ENCODE results near the gene LRP1B. TPM values are rescaled to one million over a fixed set of nuclear protein-coding genes. Genes with fewer than 3 reads are reported as not detected.

The LRP1B gene
- total and polyA plus RNA-seq, 2 of the 8 experiments (the other 6 are each of a cell fraction or from before 2014, with no cell fraction given), result 0.03 TPM; not detected in 1

DNA sequence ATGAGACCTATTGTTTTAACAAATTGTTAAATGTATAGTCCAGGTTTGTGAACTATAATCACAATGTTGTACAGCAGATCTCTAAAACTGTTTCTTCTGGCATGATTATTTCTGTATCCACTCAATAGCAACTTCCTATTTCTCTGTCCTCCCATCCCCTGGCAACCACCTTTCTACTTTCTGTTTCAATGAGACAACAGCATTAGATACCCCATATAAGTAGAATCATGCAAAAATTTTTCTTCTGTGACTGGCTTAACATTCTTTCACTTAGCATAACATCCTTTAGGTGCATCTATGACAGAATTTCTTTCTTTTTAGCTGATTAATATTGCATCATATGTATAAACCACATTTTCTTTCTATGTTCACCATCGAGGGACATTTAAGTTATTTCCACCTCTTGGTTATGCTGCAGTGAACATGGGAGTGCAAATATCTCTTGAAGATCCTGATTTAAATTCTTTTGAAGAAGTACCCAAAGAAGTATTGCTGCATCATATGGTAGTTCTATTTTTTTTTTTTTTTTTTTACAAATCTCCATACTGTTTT is 713.5 kb downstream of the LRP1B start:
- 78% methylated on average over 1 of the region's 1 CpG; no CpG with 5 or more reads in 1 of the 2 experiments for WGBS, 2 experiments (ENCODE audit: extremely low coverage in 1 of 2, insufficient coverage in 1 of 2, insufficient read length in 1 of 2, insufficient replicate concordance in 2 of 2, low coverage in 1 of 2, low lambda C conversion rate in 2 of 2, missing lambda C conversion rate in 1 of 2)
- Histone ChIP-seq H2AFZ (ENCODE audit: low read length) (no peak overlapping the region), H3K36me3 (ENCODE audit: control insufficient read depth in 2 of 4, insufficient read depth in 4 of 4, low read length in 3 of 4) (no peaks in the 10 kb centered on the region), H3K14ac (ENCODE audit: insufficient read length) (no peak overlapping the region), H3K79me1 (ENCODE audit: low read depth, low read length) (no peaks in the 10 kb centered on the region), H3K27me3 (replicated peaks in 1 of 4; ENCODE audit: control insufficient read depth in 3 of 4, extremely low read depth in 1 of 4, insufficient read depth in 3 of 4, low read length in 3 of 4) (no peaks in the 10 kb centered on the region), H4K8ac (ENCODE audit: extremely low read depth, insufficient read depth, low read length) (no peak overlapping the region), H4K20me1 (replicated peaks in 1 of 2; ENCODE audit: control insufficient read depth in 1 of 2, insufficient read depth in 2 of 2, low read length in 2 of 2) (no peaks in the 10 kb centered on the region), H2AK5ac (ENCODE audit: low read depth, low read length) (no peak overlapping the region), H3K23ac (ENCODE audit: insufficient read length) (no peak overlapping the region), H3K23me2 (ENCODE audit: low read depth, low read length) (no peaks in the 10 kb centered on the region), H3K9me3 (ENCODE audit: insufficient read depth in 2 of 2, low read depth in 1 of 2, low read length in 1 of 2) (no peaks in the 10 kb centered on the region), H2BK5ac (ENCODE audit: low read depth, low read length) (no peak overlapping the region), H3K4me1 (replicated peaks in 1 of 4; ENCODE audit: control insufficient read depth in 3 of 4, insufficient read depth in 4 of 4, low read length in 3 of 4) (no peaks in the 10 kb centered on the region), H2BK12ac (ENCODE audit: low read depth, low read length) (no peak overlapping the region), H4K5ac (ENCODE audit: insufficient read length, low read depth, low read length) (no peak overlapping the region), H3K18ac (ENCODE audit: extremely low read depth, low read length) (no peak overlapping the region), H3K56ac (replicated peaks; ENCODE audit: insufficient read length, low read depth, low read length) (no peak overlapping the region), H2BK15ac (ENCODE audit: low read length) (no peak overlapping the region), H2BK20ac (ENCODE audit: low read length) (no peak overlapping the region), H3K9ac (replicated peaks in 1 of 4; ENCODE audit: extremely low read depth in 1 of 4, low read depth in 3 of 4, low read length in 3 of 4) (no peak overlapping the region), H4K91ac (replicated peaks; ENCODE audit: insufficient read length, low read length) (no peak overlapping the region), H3K79me2 (ENCODE audit: control insufficient read depth in 1 of 2, insufficient read depth in 2 of 2, low read length in 2 of 2) (no peaks in the 10 kb centered on the region), H3K4ac (replicated peaks; ENCODE audit: insufficient read length, low read depth, low read length) (no peak overlapping the region), H2BK120ac (replicated peaks; ENCODE audit: low read depth, low read length) (no peak overlapping the region), H3K27ac (ENCODE audit: low read depth, low read length) (no peak overlapping the region), H3K4me2 (ENCODE audit: insufficient read depth in 1 of 2, low read depth in 2 of 2, low read length in 2 of 2) (no peak overlapping the region), H3K4me3 (ENCODE audit: extremely low read depth in 1 of 4, insufficient read depth in 2 of 4, low read depth in 3 of 4, low read length in 4 of 4) (no peak overlapping the region)
- CTCF ChIA-PET (ENCODE audit: partially characterized antibody), result no interaction called here
- DNase-seq (ENCODE audit: low read depth in 1 of 2, low spot score in 2 of 2) (no peak), FAIRE-seq (no peak)
- POLR2A ChIA-PET (ENCODE audit: partially characterized antibody), result no interaction called here
- TF ChIP-seq TBP (IDR thresholded peaks at IDR 0.05; ENCODE audit: low read depth, low read length) (no peak), EP300 (IDR thresholded peaks at IDR 0.05; ENCODE audit: borderline replicate concordance in 1 of 2, low read depth in 2 of 2, low read length in 2 of 2) (no peak), TEAD4 (IDR thresholded peaks at IDR 0.05; ENCODE audit: low read depth, low read length) (no peak), CHD1 (IDR thresholded peaks at IDR 0.05; ENCODE audit: low read depth, low read length) (no peak), JUN (IDR thresholded peaks at IDR 0.05; ENCODE audit: low read depth, low read length) (no peak), BRCA1 (IDR thresholded peaks at IDR 0.05; ENCODE audit: low read depth, low read length) (no peak), CTBP2 (IDR thresholded peaks at IDR 0.05; ENCODE audit: borderline replicate concordance, insufficient read depth, insufficient read length, low read length) (no peak), FOSL1 (IDR thresholded peaks at IDR 0.05; ENCODE audit: insufficient read depth, low read depth, low read length) (no peak), JUND (IDR thresholded peaks at IDR 0.05; ENCODE audit: low read length) (no peak), RXRA (IDR thresholded peaks at IDR 0.05; ENCODE audit: insufficient read depth, low read depth, low read length) (no peak)
- TF ChIP-seq, protein P1, sequence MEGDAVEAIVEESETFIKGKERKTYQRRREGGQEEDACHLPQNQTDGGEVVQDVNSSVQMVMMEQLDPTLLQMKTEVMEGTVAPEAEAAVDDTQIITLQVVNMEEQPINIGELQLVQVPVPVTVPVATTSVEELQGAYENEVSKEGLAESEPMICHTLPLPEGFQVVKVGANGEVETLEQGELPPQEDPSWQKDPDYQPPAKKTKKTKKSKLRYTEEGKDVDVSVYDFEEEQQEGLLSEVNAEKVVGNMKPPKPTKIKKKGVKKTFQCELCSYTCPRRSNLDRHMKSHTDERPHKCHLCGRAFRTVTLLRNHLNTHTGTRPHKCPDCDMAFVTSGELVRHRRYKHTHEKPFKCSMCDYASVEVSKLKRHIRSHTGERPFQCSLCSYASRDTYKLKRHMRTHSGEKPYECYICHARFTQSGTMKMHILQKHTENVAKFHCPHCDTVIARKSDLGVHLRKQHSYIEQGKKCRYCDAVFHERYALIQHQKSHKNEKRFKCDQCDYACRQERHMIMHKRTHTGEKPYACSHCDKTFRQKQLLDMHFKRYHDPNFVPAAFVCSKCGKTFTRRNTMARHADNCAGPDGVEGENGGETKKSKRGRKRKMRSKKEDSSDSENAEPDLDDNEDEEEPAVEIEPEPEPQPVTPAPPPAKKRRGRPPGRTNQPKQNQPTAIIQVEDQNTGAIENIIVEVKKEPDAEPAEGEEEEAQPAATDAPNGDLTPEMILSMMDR (IDR thresholded peaks at IDR 0.05; ENCODE audit: control extremely low read depth in 1 of 3, insufficient read depth in 1 of 3, low read depth in 1 of 3, low read length in 3 of 3), result no peak

Data from H1 (cell line).